DMS114 treated with DMSO at 0.1 percent for 48 hours (cell line): ENCODE data around the gene C3.
"Not testable (repeated sequence)": the region's sequence is repeated elsewhere in the genome, so short reads cannot be mapped to it uniquely, and the experiment has no call there.

Experiments used
- DNase-seq: peaks from one replicate; lab custom pipeline; 2025; ENCODE audit not compliant: unreplicated experiment; lab: John Stamatoyannopoulos, UW

C3 gene

DNA sequence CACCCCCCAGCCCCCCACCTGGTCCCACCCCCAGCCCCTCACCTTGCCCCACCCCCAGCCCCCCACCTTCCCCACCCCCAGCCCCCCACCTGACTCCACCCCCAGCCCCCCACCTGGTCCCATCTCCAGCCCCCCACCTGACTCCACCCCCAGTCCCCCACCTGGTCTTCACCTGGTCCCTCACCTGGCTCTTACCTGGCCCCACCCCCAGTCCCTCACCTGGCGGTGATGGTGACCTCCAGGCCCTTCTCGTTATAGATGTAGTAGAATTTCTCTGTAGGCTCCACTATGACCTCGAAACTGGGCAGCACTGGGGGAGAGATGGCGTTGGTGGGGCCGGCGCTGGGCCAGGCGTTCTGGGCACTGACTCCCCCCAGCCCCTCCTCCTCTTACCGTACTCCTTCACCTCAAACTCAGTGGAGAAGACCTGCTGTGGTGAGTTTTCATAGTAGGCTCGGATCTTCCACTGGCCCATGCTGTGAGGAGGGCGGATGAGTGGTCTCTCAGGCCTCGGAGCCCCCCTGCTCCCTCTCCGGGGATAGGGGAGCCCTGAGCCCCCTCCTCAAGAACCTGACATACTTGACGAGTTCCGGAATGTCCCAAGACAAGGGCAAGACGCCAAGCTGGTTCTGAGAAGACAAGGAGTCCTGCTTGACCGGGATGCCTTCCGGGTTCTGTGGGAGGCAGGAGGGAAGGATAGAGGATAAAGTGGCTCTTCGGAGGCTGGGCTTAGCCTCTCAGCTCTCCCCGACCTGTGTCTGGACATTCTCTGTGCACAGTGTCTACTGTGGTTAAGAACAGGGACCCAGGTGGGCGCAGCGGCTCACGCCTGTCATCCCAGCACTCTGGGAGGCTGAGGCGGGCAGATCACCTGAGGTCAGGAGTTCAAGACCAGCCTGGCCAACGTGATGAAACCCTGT is 6.4 kb downstream of the C3 start:
- no peak for DNase-seq

GRCh38 chr19:6712692-6713670 is 7.5 kb downstream of the C3 start:
- DNase-seq, result no peak

GRCh38 chr19:6712231-6712630 is 8.2 kb downstream of the C3 start:
- no peak for DNase-seq

DNA sequence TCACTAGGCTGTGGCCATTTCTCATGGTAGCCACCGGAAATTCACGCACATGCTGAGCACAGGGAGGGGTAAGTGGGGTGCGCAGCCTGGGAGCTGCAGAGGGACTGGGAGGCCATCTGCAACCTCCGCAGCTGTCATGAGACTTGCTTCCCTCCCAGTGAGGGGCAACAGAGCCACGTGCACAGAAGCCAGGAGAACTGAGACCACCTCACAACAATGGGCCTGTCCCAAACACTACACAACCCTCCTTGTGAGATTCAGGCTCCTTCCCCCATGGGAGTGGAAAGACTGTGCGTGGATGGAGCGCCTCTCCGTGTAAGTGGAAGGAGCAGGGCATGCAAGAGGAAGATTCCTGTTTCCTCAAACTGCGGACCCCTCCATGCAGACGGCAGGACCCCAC is 8.8 kb downstream of the C3 start:
- no peak for DNase-seq

- DNase-seq, result no peak
These were observed 9.4 kb downstream of the C3 start for GRCh38 chr19:6711078-6711361.

GRCh38 chr19:6710273-6711077 is 10.0 kb downstream of the C3 start:
- no peak for DNase-seq

- DNase-seq, result no peak
These were observed 10.9 kb downstream of the C3 start for GRCh38 chr19:6709549-6709948.

DNA sequence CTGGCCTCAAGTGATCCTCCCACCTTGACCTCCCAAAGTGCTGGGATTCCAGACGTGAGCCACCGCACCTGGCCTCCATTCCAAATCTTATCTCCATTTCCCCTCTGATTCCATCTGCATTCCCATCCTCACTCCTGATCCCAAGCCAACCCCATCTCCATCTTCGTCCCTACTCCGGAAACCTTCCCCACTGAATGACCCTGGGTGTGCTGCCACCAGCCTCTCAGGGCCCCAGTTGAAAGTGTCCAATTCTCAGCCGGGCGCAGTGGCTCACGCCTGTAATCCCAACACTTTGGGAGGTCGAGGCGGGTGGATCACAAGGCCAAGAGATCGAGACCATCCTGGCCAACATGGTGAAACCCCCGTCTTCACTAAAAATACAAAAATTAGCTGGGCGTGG is 11.5 kb downstream of the C3 start:
- not testable (repeated sequence) for DNase-seq

GRCh38 chr19:6708346-6708745 is 12.1 kb downstream of the C3 start:
- no peak for DNase-seq

- DNase-seq, result no peak
These were observed 12.8 kb downstream of the C3 start for GRCh38 chr19:6707658-6708018.

- no peak for DNase-seq
These were observed 13.3 kb downstream of the C3 start for GRCh38 chr19:6707011-6707657.

- no peak for DNase-seq
These were observed 13.9 kb downstream of the C3 start for GRCh38 chr19:6706633-6706958.

DNA sequence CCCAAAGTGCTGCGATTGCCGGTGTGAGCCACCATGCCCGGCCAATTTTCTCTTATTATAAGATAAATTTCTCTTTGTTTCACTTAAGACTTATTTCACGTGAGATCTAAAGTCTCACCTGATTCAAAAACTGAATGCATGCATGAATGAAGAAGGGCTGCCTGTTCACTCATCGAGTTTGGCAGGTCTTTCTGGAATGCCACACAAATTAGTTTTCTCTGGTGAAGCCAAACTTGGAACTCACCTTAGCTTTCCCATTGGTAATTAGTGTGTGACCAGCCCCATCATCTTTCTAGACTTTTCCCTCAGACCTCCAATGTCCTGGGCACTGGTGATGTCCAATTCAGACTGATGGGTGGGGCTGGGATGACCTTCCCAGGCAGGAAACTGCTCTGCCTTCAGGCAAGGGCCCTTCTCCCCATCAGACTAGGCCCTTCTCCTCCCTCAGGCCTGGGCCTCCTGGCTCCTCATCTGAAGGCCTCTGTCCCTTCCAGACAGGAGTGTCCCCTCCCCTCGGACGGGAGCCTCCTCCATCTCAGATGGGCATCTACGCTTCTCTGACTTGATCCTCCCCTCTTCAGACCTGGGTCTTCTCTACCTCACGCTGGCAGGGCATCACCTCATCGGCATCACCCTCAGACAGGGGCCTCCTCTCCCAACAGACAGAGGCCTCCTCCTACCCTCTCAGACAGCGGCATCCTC is 14.4 kb downstream of the C3 start:
- DNase-seq, result no peak

DNA sequence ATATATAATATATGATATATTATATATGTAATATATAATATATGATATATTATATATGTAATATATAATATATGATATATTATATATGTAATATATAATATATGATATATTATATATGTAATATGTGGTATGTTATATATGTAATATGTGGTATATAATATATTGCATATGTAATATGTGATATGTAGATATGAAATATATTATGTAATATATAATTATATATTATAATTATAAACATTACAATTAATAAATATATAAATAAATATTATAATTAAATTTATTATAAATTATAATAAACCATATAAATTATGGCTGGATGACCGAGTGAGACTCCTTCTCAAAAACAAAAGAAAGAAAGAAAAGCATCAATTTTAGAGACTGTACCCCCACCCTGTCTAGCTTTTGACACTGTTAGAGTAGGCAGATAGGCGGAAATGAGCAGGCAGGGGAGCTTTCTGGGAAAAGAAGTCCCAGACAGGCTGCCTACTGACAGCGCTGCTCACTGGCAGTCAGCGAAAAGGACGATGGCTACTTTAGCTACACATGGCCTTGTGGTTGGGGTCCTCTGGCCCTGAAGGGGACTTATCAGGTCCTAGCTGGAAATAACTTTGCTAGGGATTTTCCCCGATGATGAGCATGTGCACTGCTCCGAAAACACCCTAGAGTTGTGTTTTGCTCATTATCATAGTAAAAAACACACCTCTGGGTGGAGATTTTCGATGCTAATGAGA is 19.7 kb downstream of the C3 start:
- no peak for DNase-seq

DNA sequence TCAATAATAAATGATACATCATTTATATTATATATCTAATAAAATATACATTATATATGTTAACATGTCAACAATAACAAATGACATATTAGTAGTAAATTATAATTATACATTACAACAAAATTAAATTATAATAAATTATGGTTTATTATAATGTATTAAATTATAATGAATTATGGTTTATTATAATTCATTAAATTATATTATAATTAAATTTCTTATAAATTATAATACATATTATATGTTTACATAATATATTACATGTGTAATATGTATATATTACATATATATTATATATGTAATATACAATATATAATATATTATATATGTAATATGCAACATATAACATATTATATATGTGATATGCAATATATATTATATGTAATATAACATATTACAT is 20.5 kb downstream of the C3 start:
- DNase-seq, result no peak

DNA sequence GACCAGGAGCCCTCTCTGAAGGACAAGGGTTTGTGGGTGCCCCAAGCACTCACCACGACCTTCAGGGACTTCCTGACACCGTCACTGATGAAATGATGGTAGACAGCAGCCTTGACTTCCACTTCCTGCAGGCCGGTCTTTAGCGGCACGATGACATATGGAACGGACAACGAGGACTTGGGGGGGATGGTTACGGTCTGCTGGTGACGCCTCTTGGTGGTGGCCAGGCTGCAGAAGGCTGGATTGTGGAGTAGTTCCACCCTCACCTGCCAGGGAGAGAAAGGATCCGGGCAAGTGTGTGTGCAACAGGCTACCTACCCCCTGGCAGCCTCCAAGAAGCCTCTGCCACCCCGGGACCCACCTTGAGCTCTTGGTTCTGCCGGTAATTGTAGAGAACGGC is 23.2 kb downstream of the C3 start:
- no peak for DNase-seq

- DNase-seq, result no peak
These were observed 24.1 kb downstream of the C3 start for GRCh38 chr19:6696239-6696820.

DNA sequence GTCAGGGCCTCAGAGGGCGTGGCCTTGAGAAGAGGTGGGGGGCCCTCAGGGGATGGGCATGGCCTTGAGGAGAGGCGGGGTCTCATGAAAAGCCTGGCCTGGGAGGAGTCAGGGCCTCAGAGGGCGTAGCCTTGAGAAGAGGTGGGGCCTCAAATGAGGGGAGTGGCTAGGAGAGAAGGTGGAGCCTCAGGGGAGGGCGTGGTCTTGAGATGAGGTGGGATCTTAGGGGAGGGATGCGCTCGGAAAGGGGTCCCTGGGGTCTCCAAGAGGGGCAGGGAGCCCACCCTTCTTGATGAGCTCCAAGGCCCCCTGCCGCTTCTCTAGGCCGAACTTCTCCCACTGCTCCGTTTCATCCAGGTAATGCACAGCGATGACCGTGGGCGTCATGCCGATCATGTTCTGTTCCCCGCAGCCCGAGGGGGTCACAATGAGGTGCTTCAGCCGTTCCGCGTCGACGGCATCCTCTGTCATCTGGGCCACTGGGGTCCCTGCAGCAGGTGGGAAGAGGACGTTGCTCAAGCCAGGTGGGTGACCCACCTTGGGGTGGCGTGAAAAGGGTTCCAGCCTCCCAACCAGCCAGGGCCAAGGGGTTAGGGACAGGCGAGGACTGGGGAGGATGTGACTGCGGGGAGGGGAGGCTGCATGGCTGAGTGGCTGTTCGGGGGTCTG is 26.2 kb downstream of the C3 start:
- DNase-seq, result no peak

- no peak for DNase-seq
These were observed 26.8 kb downstream of the C3 start for GRCh38 chr19:6693681-6694080.
